ENCODE results near the gene KLHL2.

DNA sequence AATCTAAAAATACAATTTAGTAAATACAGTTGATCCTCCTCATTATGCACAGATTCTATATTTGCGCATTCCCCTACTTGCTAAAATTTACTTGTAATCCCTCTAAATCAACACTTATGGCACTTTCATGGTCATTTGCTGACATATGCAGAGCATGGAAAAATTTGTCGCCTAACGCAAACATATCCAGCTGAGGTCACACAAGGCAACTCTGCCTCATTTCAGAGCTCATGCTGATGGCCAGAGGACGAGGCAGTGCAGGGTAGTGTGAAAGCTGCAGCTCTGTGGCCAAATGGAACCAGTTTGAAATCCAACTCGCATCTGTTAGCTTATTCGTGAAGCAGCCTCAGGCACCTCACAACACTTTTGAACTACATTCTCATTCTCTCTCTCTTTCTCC, 39.7 kb upstream of the KLHL2 start:
- no peak for TF ChIP-seq POLR2A (IDR thresholded peaks at IDR 0.05)
- TF ChIP-seq, protein P1, sequence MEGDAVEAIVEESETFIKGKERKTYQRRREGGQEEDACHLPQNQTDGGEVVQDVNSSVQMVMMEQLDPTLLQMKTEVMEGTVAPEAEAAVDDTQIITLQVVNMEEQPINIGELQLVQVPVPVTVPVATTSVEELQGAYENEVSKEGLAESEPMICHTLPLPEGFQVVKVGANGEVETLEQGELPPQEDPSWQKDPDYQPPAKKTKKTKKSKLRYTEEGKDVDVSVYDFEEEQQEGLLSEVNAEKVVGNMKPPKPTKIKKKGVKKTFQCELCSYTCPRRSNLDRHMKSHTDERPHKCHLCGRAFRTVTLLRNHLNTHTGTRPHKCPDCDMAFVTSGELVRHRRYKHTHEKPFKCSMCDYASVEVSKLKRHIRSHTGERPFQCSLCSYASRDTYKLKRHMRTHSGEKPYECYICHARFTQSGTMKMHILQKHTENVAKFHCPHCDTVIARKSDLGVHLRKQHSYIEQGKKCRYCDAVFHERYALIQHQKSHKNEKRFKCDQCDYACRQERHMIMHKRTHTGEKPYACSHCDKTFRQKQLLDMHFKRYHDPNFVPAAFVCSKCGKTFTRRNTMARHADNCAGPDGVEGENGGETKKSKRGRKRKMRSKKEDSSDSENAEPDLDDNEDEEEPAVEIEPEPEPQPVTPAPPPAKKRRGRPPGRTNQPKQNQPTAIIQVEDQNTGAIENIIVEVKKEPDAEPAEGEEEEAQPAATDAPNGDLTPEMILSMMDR (IDR thresholded peaks at IDR 0.05) = no peak

Data from tibial nerve (tissue), 3 donors.